A549 (cell line): ENCODE data around the gene EXPH5. TPM values are rescaled to one million over a fixed set of nuclear protein-coding genes. Genes with fewer than 3 reads are reported as not detected.

ENCODE experiments used
- ATAC-seq, 2 experiments: fragments of 200-7000 bp in 1 of 2; fragments of >200 bp in 1 of 2; cut with Nextera tagmentation in 1 of 2; cut with Tn5 transposase in 1 of 2; 3 replicates each; pipeline versions ENCODE4 v1.8.0 to v1.9.1; 2018 to 2020; ENCODE audit warnings: mild to moderate bottlenecking in 1 of 2, moderate library complexity in 1 of 2
- CTCF ChIA-PET: fragments of 300-600 bp; sonication (Branson Sonifier 250); formaldehyde crosslinking; extraction: SDS; loops from one replicate; lab custom pipeline; 2021; ENCODE audit warnings: antibody characterized with exemption, inconsistent platforms; lab: Yijun Ruan, JAX
- POLR2A ChIA-PET: fragments of 350-600 bp; formaldehyde crosslinking; extraction: SDS; loops from one replicate; lab custom pipeline; 2021; ENCODE audit warnings: antibody characterized with exemption, inconsistent platforms; lab: Yijun Ruan, JAX
- DNase-seq, 2 experiments: peaks; one replicate each; pipeline versions ENCODE4 v3.0.0 to v3.0.0-alpha.2; 2011 to 2016; ENCODE audit warnings: low read depth in 1 of 2, low spot score in 1 of 2
- FAIRE-seq: peaks from 2 replicates; lab custom pipeline; 2011; peaks lifted over from hg19 to GRCh38; lab: Jason Lieb, UNC
- H3K27ac ChIP-seq, 2 experiments: fragments of >200 bp; sonication (Bioruptor Twin); formaldehyde crosslinking; 3 replicates each; pipeline ENCODE4 v1.5.1; 2016 to 2017
- H3K4me1 ChIP-seq: fragments of >200 bp; sonication (Bioruptor Twin); formaldehyde crosslinking; 3 replicates; pipeline ENCODE4 v1.6.1; 2016
- H3K4me2 ChIP-seq: fragments of >200 bp; sonication (Bioruptor Twin); formaldehyde crosslinking; 3 replicates; pipeline ENCODE4 v1.6.1; 2016
- H3K4me3 ChIP-seq: fragments of >200 bp; sonication (Bioruptor Twin); formaldehyde crosslinking; 3 replicates; pipeline ENCODE4 v1.5.1; 2016
- H3K9me3 ChIP-seq: fragments of >200 bp; sonication (Bioruptor Twin); formaldehyde crosslinking; 3 replicates; pipeline ENCODE4 v1.6.1; 2016
- CEBPB ChIP-seq, 2 experiments: fragments of >200 bp in 1 of 2; sonication (Bioruptor Twin) in 1 of 2; formaldehyde crosslinking in 1 of 2; IDR thresholded peaks; 2 replicates each; pipeline ENCODE4 v1.6.1; 2012 to 2016
- CHD2 ChIP-seq: fragments of 150-350 bp; IDR thresholded peaks from 2 replicates; pipeline ENCODE4 v1.6.1; 2014; ENCODE audit warnings: low read length; ENCODE audit not compliant: partially characterized antibody
- CTCF ChIP-seq: fragments of >200 bp; sonication (Bioruptor Twin); formaldehyde crosslinking; IDR thresholded peaks from 3 replicates; pipeline ENCODE4 v1.5.1; 2016
- E2F6 ChIP-seq: IDR thresholded peaks from 2 replicates; pipeline ENCODE4 v1.6.1; 2012; ENCODE audit warnings: low read depth, borderline replicate concordance
- EHF ChIP-seq: fragments of 250-450 bp; sonication (Bioruptor Pico); IDR thresholded peaks from 2 replicates; pipeline ENCODE4 v1.5.0; 2020; ENCODE audit warnings: mild to moderate bottlenecking
- EHMT2 ChIP-seq: fragments of 200-600 bp; sonication (generic); IDR thresholded peaks from 2 replicates; pipeline ENCODE4 v1.6.1; 2016; ENCODE audit warnings: antibody characterized with exemption, low read depth, mild to moderate bottlenecking, moderate library complexity
- FOSL2 ChIP-seq, 2 experiments: fragments of 450-650 bp in 1 of 2; fragments of >200 bp in 1 of 2; sonication (Bioruptor Twin) in 1 of 2; formaldehyde crosslinking; IDR thresholded peaks; 2 replicates each; pipeline versions ENCODE4 v1.5.0 to v1.6.1; 2016 to 2020; ENCODE audit warnings: mild to moderate bottlenecking in 1 of 2, moderate library complexity in 1 of 2
- FOXS1 ChIP-seq: fragments of 250-450 bp; sonication (Bioruptor Pico); IDR thresholded peaks from 2 replicates; pipeline ENCODE4 v1.5.0; 2020; ENCODE audit warnings: mild to moderate bottlenecking, moderate library complexity
- GATA3 ChIP-seq: IDR thresholded peaks from 2 replicates; pipeline ENCODE4 v1.6.1; 2012; ENCODE audit warnings: borderline replicate concordance
- HES2 ChIP-seq: fragments of >200 bp; sonication (Bioruptor Twin); formaldehyde crosslinking; IDR thresholded peaks from 2 replicates; pipeline ENCODE4 v1.6.1; 2016
- HOXB5 ChIP-seq: fragments of 250-450 bp; sonication (Bioruptor Pico); IDR thresholded peaks from 2 replicates; pipeline ENCODE4 v1.5.0; 2020; ENCODE audit warnings: mild to moderate bottlenecking, moderate library complexity
- JUN ChIP-seq, 2 experiments: fragments of >200 bp; sonication (Bioruptor Twin); formaldehyde crosslinking; IDR thresholded peaks; 2 replicates in 1 of 2; 3 replicates in 1 of 2; pipeline ENCODE4 v1.6.1; 2016 to 2017
- JUNB ChIP-seq: fragments of >200 bp; sonication (Bioruptor Twin); formaldehyde crosslinking; IDR thresholded peaks from 2 replicates; pipeline ENCODE4 v1.6.1; 2016
- NFE2L2 ChIP-seq: fragments of 150-350 bp; conservative IDR thresholded peaks from 2 replicates; pipeline ENCODE4 v1.6.1; 2014; ENCODE audit warnings: low read length
- NR3C1 ChIP-seq: fragments of >200 bp; sonication (Bioruptor Twin); formaldehyde crosslinking; IDR thresholded peaks from 3 replicates; pipeline ENCODE4 v1.6.1; 2017
- PBX3 ChIP-seq: IDR thresholded peaks from 2 replicates; pipeline ENCODE4 v1.6.1; 2012
- PHF8 ChIP-seq: fragments of 200-600 bp; sonication (generic); IDR thresholded peaks from 2 replicates; pipeline ENCODE4 v1.6.1; 2016; ENCODE audit warnings: low read depth, mild to moderate bottlenecking, antibody characterized with exemption, moderate library complexity, borderline replicate concordance
- RAD21 ChIP-seq, 2 experiments: fragments of >200 bp in 1 of 2; sonication (Bioruptor Twin) in 1 of 2; formaldehyde crosslinking in 1 of 2; IDR thresholded peaks in 1 of 2; conservative IDR thresholded peaks in 1 of 2; 2 replicates in 1 of 2; 3 replicates in 1 of 2; pipeline ENCODE4 v1.6.1; 2012 to 2018; ENCODE audit warnings: inconsistent platforms in 1 of 2
- REST ChIP-seq: fragments of 200-600 bp; sonication (generic); IDR thresholded peaks from 2 replicates; pipeline ENCODE4 v1.6.1; 2016; ENCODE audit warnings: antibody characterized with exemption, mild to moderate bottlenecking, moderate library complexity
- SREBF2 ChIP-seq: fragments of 450-650 bp; IDR thresholded peaks from 2 replicates; pipeline ENCODE4 v1.6.1; 2014; ENCODE audit warnings: mild to moderate bottlenecking, moderate library complexity
- WGBS: methylation state at CpG from one replicate; pipeline ENCODE4 v1.1.6; 2017; ENCODE audit errors: missing lambda C conversion rate; 5-methylcytosine and 5-hydroxymethylcytosine counted together
- polyA plus RNA-seq, 4 experiments: library from polyadenylated mRNA; depleted of rRNA in 3 of 4; stranded (reverse); fragments of >200 nt; fragmentation: RNase III in 1 of 4; extraction: RNeasy Plus Mini Kit Qiagen cat#74134 plus additional on column Dnase treatment in 1 of 4; gene quantifications; 2 replicates in 3 of 4; 3 replicates in 1 of 4; pipeline ENCODE4 v1.2.3, GENCODE V29; 2011 to 2017

The EXPH5 gene
- polyA plus RNA-seq, 2 of the 4 experiments (the other 2 are of a cell fraction) = 0.01 to 0.37 TPM

GRCh38 chr11:108614086-108614485 lies 20.5 kb upstream of the EXPH5 start:
- FAIRE-seq (no peak), ATAC-seq (no peak)

GRCh38 chr11:108609682-108610081 lies 16.1 kb upstream of the EXPH5 start:
- Histone ChIP-seq H3K27ac (peak overlapping the region in 1 of 2 experiments; percentile 7; a peak in 1 of 6 replicates), H3K4me3 (no peak overlapping the region), H3K9me3 (no peaks in the 10 kb centered on the region), H3K4me2 (no peak overlapping the region), H3K4me1 (peaks cover 22% of the 10 kb centered on the region; the same call in 2 of the 3 replicates)
- TF ChIP-seq PBX3 (no peak), CEBPB (IDR thresholded peaks at IDR 0.05) (0 out of 4 replicates have a peak, but pooled peaks of 1 of the 2 experiments have one; percentile 19), EHMT2 (no peak), JUNB (no peak), NFE2L2 (no peak), GATA3 (peak; percentile 19; the same call in 1 of the 2 replicates)
- POLR2A ChIA-PET = no interaction called here
- WGBS = 41% methylated on average over 5 of the region's 5 CpGs
- CTCF ChIA-PET = no interaction called here
- DNase-seq (peak in 1 of 2 experiments; percentile 34), ATAC-seq (peak in 1 of 2 experiments; percentile 69; a peak in 2 of 6 replicates), FAIRE-seq (no peak)

More at GRCh38 chr11:108614086-108614485, 20.5 kb upstream of the EXPH5 start:
- DNase-seq = no peak
- CTCF ChIA-PET = no interaction called here
- Histone ChIP-seq H3K4me3 (no peak overlapping the region), H3K4me2 (no peak overlapping the region), H3K9me3 (no peaks in the 10 kb centered on the region), H3K4me1 (peaks cover 34% of the 10 kb centered on the region), H3K27ac (no peak overlapping the region)
- 98% methylated on average over 3 of the region's 3 CpGs for WGBS
- TF ChIP-seq HOXB5 (no peak), FOSL2 (IDR thresholded peaks at IDR 0.05) (no peak), FOSL2 (CRISPR knock-in tag; IDR thresholded peaks at IDR 0.05) (peak; percentile 46; the same call in 1 of the 2 replicates)
- POLR2A ChIA-PET = no interaction called here

GRCh38 chr11:108608548-108608947 lies 15.0 kb upstream of the EXPH5 start:
- Histone ChIP-seq H3K27ac (no peak overlapping the region), H3K4me3 (no peak overlapping the region), H3K4me2 (no peak overlapping the region), H3K4me1 (peaks cover 22% of the 10 kb centered on the region; the same call in 2 of the 3 replicates), H3K9me3 (no peaks in the 10 kb centered on the region)
- ATAC-seq (no peak), DNase-seq (no peak), FAIRE-seq (no peak)
- ChIA-PET POLR2A (no interaction called here), CTCF (no interaction called here)
- TF ChIP-seq HOXB5 = no peak
- TF ChIP-seq SREBF2 = no peak
- no peak for TF ChIP-seq FOXS1 (CRISPR knock-in tag)
- no peak for TF ChIP-seq GATA3
- TF ChIP-seq NR3C1 = no peak
- TF ChIP-seq PHF8 = no peak
- no peak for TF ChIP-seq E2F6
- no peak for TF ChIP-seq REST
- TF ChIP-seq RAD21 (conservative IDR thresholded peaks at IDR 0.05 in 1 of 2, IDR thresholded peaks at IDR 0.05 in 1 of 2) = no peak
- TF ChIP-seq JUN (IDR thresholded peaks at IDR 0.05) = no peak
- TF ChIP-seq HES2 = no peak
- no peak for TF ChIP-seq CTCF
- TF ChIP-seq JUNB = no peak
- no peak for TF ChIP-seq CHD2
- no peak for TF ChIP-seq EHF (CRISPR knock-in tag)
- WGBS = 100% methylated on average over 1 of the region's 1 CpG
